Tibial nerve (tissue), 4 donors: ENCODE measurements around the gene MYO5A. TPM values are rescaled to one million over a fixed set of nuclear protein-coding genes. Genes with fewer than 3 reads are reported as not detected.

Source experiments
- DNase-seq, 2 donors: peaks; one replicate each; pipeline ENCODE4 v3.0.0-alpha.2; 2019; ENCODE audit warnings: low spot score in 2 of 2
- H3K27ac ChIP-seq, 4 donors: fragments of 200-600 bp; sonication (generic) in 3 of 4; one replicate each; pipeline ENCODE4 v1.5.1; 2017 to 2019; ENCODE audit warnings: mild to moderate bottlenecking in 1 of 4
- H3K27me3 ChIP-seq, 2 donors: fragments of 200-600 bp; sonication (generic) in 1 of 2; one replicate each; pipeline versions ENCODE4 v1.5.1 to v1.6.0; 2017 to 2019
- H3K36me3 ChIP-seq, 3 donors: fragments of 200-600 bp; sonication (generic); one replicate each; pipeline ENCODE4 v1.5.1; 2018 to 2019
- H3K4me1 ChIP-seq, 4 donors: fragments of 200-600 bp; sonication (generic) in 3 of 4; one replicate each; pipeline ENCODE4 v1.5.1; 2017 to 2019
- H3K4me3 ChIP-seq, 4 donors: fragments of 200-600 bp; sonication (generic) in 3 of 4; one replicate each; pipeline ENCODE4 v1.5.1; 2017 to 2019; ENCODE audit warnings: mild to moderate bottlenecking in 1 of 4, moderate library complexity in 1 of 4
- H3K9me3 ChIP-seq, 4 donors: fragments of 200-600 bp; sonication (generic) in 3 of 4; one replicate each; pipeline ENCODE4 v1.5.1; 2017 to 2019
- CTCF ChIP-seq, 5 experiments: fragments of 200-600 bp in 3 of 5; fragments of 450-650 bp in 2 of 5; sonication (generic) in 3 of 5; IDR thresholded peaks; one replicate each; pipeline ENCODE4 v1.5.1; 2016 to 2019; ENCODE audit warnings: antibody characterized with exemption in 5 of 5, mild to moderate bottlenecking in 3 of 5, moderate library complexity in 2 of 5
- EP300 ChIP-seq, 2 donors: sonication (generic); formaldehyde crosslinking; IDR thresholded peaks; one replicate each; pipeline ENCODE4 v1.6.1; 2017; ENCODE audit warnings: antibody characterized with exemption in 2 of 2, mild to moderate bottlenecking in 1 of 2
- POLR2A ChIP-seq, 2 donors: fragments of 450-650 bp; IDR thresholded peaks; one replicate each; pipeline ENCODE4 v1.6.1; 2017; ENCODE audit warnings: antibody characterized with exemption in 2 of 2, mild to moderate bottlenecking in 2 of 2, moderate library complexity in 2 of 2
- WGBS, 2 donors: methylation state at CpG; one replicate each; pipeline ENCODE4 v1.1.5; 2018; 5-methylcytosine and 5-hydroxymethylcytosine counted together
- total RNA-seq, 4 donors: library from RNA; depleted of rRNA; stranded (reverse); fragments of >200 nt; gene quantifications; one replicate each; pipeline ENCODE4 v1.1.0, GENCODE V29; 2016

Gene MYO5A
- total RNA-seq, 4 donors from 2014 or later, result 38.7 to 101 (median 46.9) TPM

- Histone ChIP-seq H3K9me3 (no peaks in the 10 kb centered on the region), H3K27me3 (no peaks in the 10 kb centered on the region), H3K4me3 (peak overlapping the region; percentile 65 to 87 (median 74)), H3K36me3 (no peaks in the 10 kb centered on the region), H3K4me1 (peaks cover 0 to 26% (median 2%) of the 10 kb centered on the region in 4 donors), H3K27ac (peak overlapping the region; percentile 69 to 93 (median 84))
- no peak for TF ChIP-seq POLR2A (IDR thresholded peaks at IDR 0.05)
- TF ChIP-seq CTCF (IDR thresholded peaks at IDR 0.05), result no peak
- TF ChIP-seq EP300 (IDR thresholded peaks at IDR 0.05), result no peak
- WGBS, 2 donors, result 4 to 5% methylated on average over 26 to 30 of the region's 32 CpGs
- DNase-seq, result peak in 1 of 2 donors; percentile 19
Measured at GRCh38 chr15:52527911-52528563, 643 bp downstream of the MYO5A start.

GRCh38 chr15:52527196-52527910, 1.3 kb downstream of the MYO5A start:
- TF ChIP-seq CTCF (IDR thresholded peaks at IDR 0.05) (no peak), EP300 (IDR thresholded peaks at IDR 0.05) (no peak), POLR2A (IDR thresholded peaks at IDR 0.05) (no peak)
- WGBS, 2 donors, result 69 to 70% methylated on average over 7 of the region's 7 CpGs

GRCh38 chr15:52524223-52525136, 4.2 kb downstream of the MYO5A start:
- TF ChIP-seq POLR2A (IDR thresholded peaks at IDR 0.05) (no peak), CTCF (IDR thresholded peaks at IDR 0.05) (no peak), EP300 (IDR thresholded peaks at IDR 0.05) (no peak)
- no peak for DNase-seq
- H3K27me3 ChIP-seq, result no peaks in the 10 kb centered on the region
- no peaks in the 10 kb centered on the region for H3K36me3 ChIP-seq
- WGBS, 2 donors, result 95 to 97% methylated on average over 4 of the region's 4 CpGs
- peaks cover 0 to 33% (median 10%) of the 10 kb centered on the region in 4 donors for H3K4me1 ChIP-seq
- H3K9me3 ChIP-seq, result no peaks in the 10 kb centered on the region
- no peak overlapping the region for H3K4me3 ChIP-seq
- H3K27ac ChIP-seq, result no peak overlapping the region

More at GRCh38 chr15:52527196-52527910, 1.3 kb downstream of the MYO5A start:
- no peaks in the 10 kb centered on the region for H3K36me3 ChIP-seq
- H3K27ac ChIP-seq, result peak overlapping the region in 3 of 4 donors; percentile 82 to 93 (median 87)
- peaks cover 0 to 33% (median 2%) of the 10 kb centered on the region in 4 donors for H3K4me1 ChIP-seq
- H3K9me3 ChIP-seq, result no peaks in the 10 kb centered on the region
- DNase-seq, result no peak
- H3K4me3 ChIP-seq, result peak overlapping the region; percentile 65 to 87 (median 74)
- no peaks in the 10 kb centered on the region for H3K27me3 ChIP-seq

- DNase-seq, result peak in 1 of 2 donors; percentile 12
- H3K27ac ChIP-seq, result peak overlapping the region in 2 of 4 donors; percentile 12 to 70
- peaks cover 0 to 35% (median 10%) of the 10 kb centered on the region in 4 donors for H3K4me1 ChIP-seq
- no peaks in the 10 kb centered on the region for H3K9me3 ChIP-seq
- H3K4me3 ChIP-seq, result no peak overlapping the region
- no peaks in the 10 kb centered on the region for H3K36me3 ChIP-seq
- TF ChIP-seq POLR2A (IDR thresholded peaks at IDR 0.05) (no peak), CTCF (IDR thresholded peaks at IDR 0.05) (no peak), EP300 (IDR thresholded peaks at IDR 0.05) (peak in 1 of 2 donors; percentile 45)
- 75 to 76% methylated on average over 4 to 5 of the region's 5 CpGs for WGBS, 2 donors
- no peaks in the 10 kb centered on the region for H3K27me3 ChIP-seq
Measured at GRCh38 chr15:52523647-52524046, 5.0 kb downstream of the MYO5A start.
